GM12878 (cell line): Measurements from ENCODE around the gene NMBR. TPM values are rescaled to one million over a fixed set of nuclear protein-coding genes. Genes with fewer than 3 reads are reported as not detected.
"Not testable (repeated sequence)": the region's sequence is repeated elsewhere in the genome, so short reads cannot be mapped to it uniquely, and the experiment has no call there.

Experiments
- ATAC-seq: fragments of 200-7000 bp; cut with Tn5 transposase; 3 replicates; pipeline ENCODE4 v1.9.1; 2020; ENCODE audit warnings: mild to moderate bottlenecking, moderate library complexity
- BruUV-seq: library from RNA; stranded (reverse); fragments of 400-500 nt; replicated peaks from 2 replicates; lab custom pipeline; 2021; lab: Mats Ljungman, UMichigan
- CTCF ChIA-PET: fragments of 300-600 bp; sonication (Branson Sonifier 250); formaldehyde crosslinking; extraction: SDS; loops from one replicate; lab custom pipeline; 2021; ENCODE audit warnings: inconsistent platforms; lab: Yijun Ruan, JAX
- POLR2A ChIA-PET: fragments of 350-600 bp; formaldehyde crosslinking; extraction: SDS; loops from one replicate; lab custom pipeline; 2021; ENCODE audit warnings: inconsistent platforms; lab: Charles Lee
- RAD21 ChIA-PET: fragments of 300-600 bp; sonication (Branson Sonifier 250); formaldehyde crosslinking; loops from one replicate; lab custom pipeline; 2023; ENCODE audit warnings: antibody characterized with exemption; ENCODE audit not compliant: unreplicated experiment; lab: Charles Lee
- SMC1A ChIA-PET: fragments of 300-600 bp; sonication (Branson Sonifier 250); formaldehyde crosslinking; loops from one replicate; lab custom pipeline; 2023; ENCODE audit not compliant: unreplicated experiment, uncharacterized antibody; lab: Charles Lee
- DNase-seq: peaks from one replicate; pipeline ENCODE4 v3.0.0-alpha.2; 2011; ENCODE audit warnings: low read depth, low spot score
- FAIRE-seq: peaks from 3 replicates; lab custom pipeline; 2011; peaks lifted over from hg19 to GRCh38; lab: Jason Lieb, UNC
- H2AFZ ChIP-seq: 2 replicates; pipeline ENCODE4 v1.6.0; 2011; ENCODE audit warnings: low read depth, low read length, control low read depth; ENCODE audit not compliant: control insufficient read depth
- H3K27ac ChIP-seq: 2 replicates; pipeline ENCODE4 v1.5.1; 2011; ENCODE audit warnings: control low read depth; ENCODE audit not compliant: control insufficient read depth, insufficient read depth
- H3K27me3 ChIP-seq, 2 experiments: replicated peaks in 1 of 2; 2 replicates each; pipeline versions ENCODE4 v1.6.0 to v1.6.1; 2011; ENCODE audit warnings: low read length in 1 of 2; ENCODE audit not compliant: control insufficient read depth in 2 of 2, insufficient read depth in 2 of 2
- H3K36me3 ChIP-seq, 2 experiments: 2 replicates each; pipeline ENCODE4 v1.5.1; 2011; ENCODE audit warnings: low read length in 1 of 2; ENCODE audit not compliant: control insufficient read depth in 2 of 2, insufficient read depth in 2 of 2
- H3K4me1 ChIP-seq: 2 replicates; pipeline ENCODE4 v1.6.1; 2011; ENCODE audit warnings: mild to moderate bottlenecking, low read length, moderate library complexity, mixed read lengths; ENCODE audit not compliant: control insufficient read depth, insufficient read depth
- H3K4me2 ChIP-seq: 2 replicates; pipeline ENCODE4 v1.6.0; 2011; ENCODE audit warnings: control low read depth; ENCODE audit not compliant: control insufficient read depth, insufficient read depth
- H3K4me3 ChIP-seq: fragments of 200-600 bp; sonication (generic); 2 replicates; pipeline ENCODE4 v1.5.1; 2016
- H3K79me2 ChIP-seq: 2 replicates; pipeline ENCODE4 v1.6.0; 2011; ENCODE audit warnings: low read length; ENCODE audit not compliant: control insufficient read depth, insufficient read depth
- H3K9ac ChIP-seq: 2 replicates; pipeline ENCODE4 v1.8.0; 2011; ENCODE audit warnings: low read length, control low read depth, mixed read lengths; ENCODE audit not compliant: control insufficient read depth, insufficient read depth
- H3K9me3 ChIP-seq: replicated peaks from 3 replicates; pipeline ENCODE4 v1.5.1; 2011; ENCODE audit warnings: mild to moderate bottlenecking, low read length; ENCODE audit not compliant: control insufficient read depth, insufficient read depth
- H4K20me1 ChIP-seq: 2 replicates; pipeline ENCODE4 v1.6.0; 2011; ENCODE audit not compliant: control insufficient read depth, insufficient read depth
- FOXK2 ChIP-seq: fragments of 450-650 bp; IDR thresholded peaks from 2 replicates; pipeline ENCODE4 v1.6.1; 2017; ENCODE audit warnings: mild to moderate bottlenecking, moderate library complexity
- MEF2A ChIP-seq: IDR thresholded peaks from 2 replicates; pipeline ENCODE4 v1.6.1; 2011; ENCODE audit warnings: low read depth, mild to moderate bottlenecking, low read length, moderate library complexity; ENCODE audit not compliant: insufficient read depth
- NBN ChIP-seq: fragments of 450-650 bp; IDR thresholded peaks from 2 replicates; pipeline ENCODE4 v1.6.1; 2016
- PBX3 ChIP-seq: IDR thresholded peaks from 2 replicates; pipeline ENCODE4 v1.6.1; 2011; ENCODE audit warnings: mild to moderate bottlenecking, low read depth, low read length, moderate library complexity; ENCODE audit not compliant: insufficient replicate concordance
- RBBP5 ChIP-seq: fragments of 200-600 bp; sonication (generic); conservative IDR thresholded peaks from 2 replicates; pipeline ENCODE4 v1.6.1; 2016
- ZBTB11 ChIP-seq: fragments of 450-650 bp; formaldehyde crosslinking; IDR thresholded peaks from 2 replicates; pipeline ENCODE4 v1.5.0; 2022; ENCODE audit warnings: mild to moderate bottlenecking, missing genetic modification characterization
- ZNF687 ChIP-seq: fragments of 450-650 bp; IDR thresholded peaks from 2 replicates; pipeline ENCODE4 v1.6.1; 2017; ENCODE audit warnings: mild to moderate bottlenecking, moderate library complexity
- ZSCAN29 ChIP-seq: fragments of 450-650 bp; IDR thresholded peaks from 2 replicates; pipeline ENCODE4 v1.6.1; 2017; ENCODE audit warnings: mild to moderate bottlenecking, moderate library complexity
- whole genome bisulfite sequencing: methylation state at CpG from one replicate; pipeline ENCODE4 v1.1.6; 2016; ENCODE audit warnings: low lambda C conversion rate; ENCODE audit not compliant: insufficient replicate concordance, insufficient coverage; ENCODE audit errors: missing lambda C conversion rate; 5-methylcytosine and 5-hydroxymethylcytosine counted together
- in situ Hi-C: fragments of 300-500 bp; cut with MboI; formaldehyde crosslinking; loops from 9 replicates; pipeline ENCODE4 v1.14.3; 2018; ENCODE audit warnings: mixed read lengths
- intact Hi-C: fragments of 100-400 bp; cut with micrococcal nuclease; formaldehyde crosslinking; loops from one replicate; pipeline ENCODE4 v1.14.2; 2022; ENCODE audit not compliant: unreplicated experiment
- polyA plus RNA-seq, 11 experiments: library from polyadenylated mRNA; depleted of rRNA in 4 of 11; unstranded in 6 of 11; stranded (reverse) in 5 of 11; fragments of >200 nt; fragmentation: Nextera tagmentation in 4 of 11; fragmentation: Illumina TruSeq in 1 of 11; extraction: Ambion mirVana in 4 of 11; extraction: Trizol in 1 of 11; gene quantifications; 1 replicate in 1 of 11; 2 replicates in 10 of 11; pipeline versions ENCODE4 v1.2.1 to v1.2.3, GENCODE V29; 2011 to 2016; ENCODE audit warnings: inconsistent platforms in 2 of 11, missing spikeins in 2 of 11, low read depth in 1 of 11
- total RNA-seq, 4 experiments: library from RNA; depleted of rRNA in 3 of 4; stranded (reverse); fragments of >200 nt in 3 of 4; fragmentation: Illumina TruSeq in 1 of 4; extraction: Trizol in 1 of 4; gene quantifications; 2 replicates each; pipeline versions ENCODE4 v1.2.1 to v1.2.3, GENCODE V29; 2013 to 2021

NMBR gene
- total and polyA plus RNA-seq, 10 of the 15 experiments (the other 5 are each of a cell fraction or from before 2014, with no cell fraction given): not detected

- intact Hi-C loops, RAD21 ChIA-PET, POLR2A ChIA-PET, ATAC-seq, H2AFZ ChIP-seq, DNase-seq, H3K4me2 ChIP-seq, H3K27me3 ChIP-seq, H3K36me3 ChIP-seq, H3K9me3 ChIP-seq, SMC1A ChIA-PET, H4K20me1 ChIP-seq, FAIRE-seq, H3K4me3 ChIP-seq, H3K4me1 ChIP-seq, H3K9ac ChIP-seq, H3K27ac ChIP-seq, in situ Hi-C loops, BruUV-seq, H3K79me2 ChIP-seq: not testable (repeated sequence)
- WGBS: 63% methylated on average over 13 of the region's 13 CpGs
- CTCF ChIA-PET: interaction anchor here (1.1 kb wide), 1 partner anchor 66 kb away, joined by 4 read pairs; no protein-coding TSS in a partner anchor
Observed at GRCh38 chr6:142141531-142141930, 5.4 kb downstream of the NMBR start.

DNA sequence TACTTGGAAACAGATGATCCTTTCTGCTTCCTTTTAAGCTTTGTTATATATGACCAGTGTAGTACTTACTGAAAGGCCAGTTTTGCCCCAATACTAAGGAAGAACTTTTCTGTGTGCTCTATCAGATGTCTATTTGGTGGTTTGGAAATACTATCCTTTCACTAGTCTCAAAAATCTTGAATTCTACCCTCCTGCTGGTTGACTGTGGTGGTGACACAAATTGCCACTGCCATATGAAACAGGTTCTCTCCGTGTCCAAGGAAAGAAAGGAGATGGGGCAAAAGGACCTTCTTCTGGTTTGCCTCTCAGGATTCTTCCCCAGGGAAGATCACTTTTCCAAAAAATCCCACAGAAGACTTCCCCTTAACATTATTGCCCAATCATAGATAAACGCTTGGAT lies 8.0 kb downstream of the NMBR start:
- ChIA-PET RAD21 (no interaction called here), CTCF (interaction anchor here (0.6 to 1.9 kb wide), 2 partner anchors 17 to 18 kb away, joined by 3 to 4 read pairs; no protein-coding TSS in a partner anchor), SMC1A (interaction anchor here (1.4 to 1.6 kb wide), 2 partner anchors 12 to 17 kb away, joined by 4 to 5 read pairs; no protein-coding TSS in a partner anchor), POLR2A (no interaction called here)
- H3K27me3 ChIP-seq: no peaks in the 10 kb centered on the region
- no peak for ATAC-seq
- no peaks in the 10 kb centered on the region for H3K9me3 ChIP-seq
- no peak overlapping the region for H2AFZ ChIP-seq
- H3K4me1 ChIP-seq: no peaks in the 10 kb centered on the region
- intact Hi-C loops: no loop called here
- H3K36me3 ChIP-seq: no peaks in the 10 kb centered on the region
- no TSS peak for BruUV-seq
- 5% methylated on average over 2 of the region's 2 CpGs for WGBS
- H3K4me2 ChIP-seq: no peak overlapping the region
- in situ Hi-C loops: no loop called here
- H3K79me2 ChIP-seq: no peaks in the 10 kb centered on the region
- no peak overlapping the region for H3K27ac ChIP-seq
- no peak for FAIRE-seq
- H4K20me1 ChIP-seq: no peaks in the 10 kb centered on the region
- no peak for DNase-seq
- H3K9ac ChIP-seq: no peak overlapping the region
- no peak overlapping the region for H3K4me3 ChIP-seq
- TF ChIP-seq ZNF687: no peak
- TF ChIP-seq MEF2A: no peak
- TF ChIP-seq PBX3: no peak
- no peak for TF ChIP-seq RBBP5
- TF ChIP-seq NBN: no peak
- TF ChIP-seq ZBTB11 (CRISPR knock-in tag): no peak
- no peak for TF ChIP-seq FOXK2
- no peak for TF ChIP-seq ZSCAN29
